GM18502 (cell line): ENCODE data around the gene PER2.
A peak's percentile ranks its signal among the peaks of the same experiment; 100 is the strongest.
"Not testable (repeated sequence)": the region's sequence is repeated elsewhere in the genome, so short reads cannot be mapped to it uniquely, and the experiment has no call there.

Source experiments
- ATAC-seq: cut with Tn5 transposase; IDR thresholded peaks from one replicate; pipeline ENCODE4 v1.9.1; 2021; ENCODE audit warnings: mild to moderate bottlenecking; ENCODE audit not compliant: unreplicated experiment, poor library complexity

The PER2 gene

DNA sequence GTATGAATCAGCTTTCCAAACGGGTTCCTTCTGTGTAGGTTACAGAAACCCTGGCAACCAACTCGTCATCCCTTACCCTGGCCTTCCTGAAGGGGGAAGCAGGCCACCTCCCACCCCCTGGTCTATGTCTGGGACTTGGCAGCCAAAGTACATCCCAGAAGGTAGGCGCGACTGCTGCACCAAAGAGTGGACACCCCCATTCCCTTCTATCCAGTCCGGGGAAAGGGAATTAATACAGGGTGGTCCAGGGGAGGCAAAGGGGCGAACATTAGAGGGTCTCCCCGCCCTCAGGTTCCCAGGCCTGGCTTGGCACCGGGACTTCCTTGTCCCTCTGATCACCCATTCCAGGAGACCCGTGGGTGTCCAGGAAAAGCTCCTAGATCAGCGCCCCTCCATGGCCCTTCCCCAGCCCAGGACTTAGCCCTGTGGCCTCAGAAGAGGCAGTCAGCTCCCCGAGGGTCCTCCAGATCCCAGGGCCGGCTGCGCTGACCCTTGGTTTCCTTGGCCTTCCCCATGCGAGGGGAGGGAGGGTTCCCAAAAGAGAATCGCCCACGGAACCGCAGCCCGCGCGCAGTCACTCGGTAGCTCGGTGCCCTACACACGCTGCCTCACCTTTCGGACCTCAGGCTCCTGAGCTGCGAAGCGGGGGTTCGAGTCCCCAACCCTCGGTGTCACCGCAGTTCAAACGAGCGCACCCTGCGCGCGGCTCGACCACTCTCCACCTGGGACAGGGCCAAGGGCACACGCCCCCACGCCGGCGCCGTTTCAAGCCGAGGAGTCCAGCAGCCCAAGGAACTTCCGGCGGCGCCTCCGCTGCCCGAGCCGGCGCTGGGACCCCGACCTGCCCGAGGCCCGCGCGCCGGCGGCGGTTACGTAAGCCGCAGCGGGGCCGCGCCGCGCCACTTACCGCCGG is at the start of gene PER2:
Gene PER2 (minus strand): TSS at position 874 of the 913 bp plus-strand sequence. CDS start 10,674 bp downstream, outside the sequence.
- ATAC-seq: peak; percentile 42

DNA sequence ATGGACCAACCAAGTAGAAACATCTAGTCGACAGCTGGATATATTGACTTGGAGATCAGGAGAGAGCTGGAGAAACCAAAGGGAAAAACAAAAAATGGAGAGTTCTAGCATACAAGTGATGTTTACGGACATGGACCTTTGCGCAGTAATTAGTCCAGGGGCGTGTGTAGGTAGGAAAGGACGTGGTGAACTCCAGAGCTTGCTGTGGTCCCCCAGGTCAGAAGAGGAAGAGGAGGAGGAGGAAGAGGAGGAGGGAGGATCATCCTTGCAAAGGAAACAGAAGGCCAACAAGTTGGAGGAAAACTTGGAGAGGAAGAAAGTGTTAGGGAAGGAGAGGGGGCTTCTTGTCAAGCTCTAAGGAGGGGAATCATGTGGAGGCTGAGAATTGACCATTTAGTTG is 49.4 kb upstream of the PER2 start:
- no peak for ATAC-seq

DNA sequence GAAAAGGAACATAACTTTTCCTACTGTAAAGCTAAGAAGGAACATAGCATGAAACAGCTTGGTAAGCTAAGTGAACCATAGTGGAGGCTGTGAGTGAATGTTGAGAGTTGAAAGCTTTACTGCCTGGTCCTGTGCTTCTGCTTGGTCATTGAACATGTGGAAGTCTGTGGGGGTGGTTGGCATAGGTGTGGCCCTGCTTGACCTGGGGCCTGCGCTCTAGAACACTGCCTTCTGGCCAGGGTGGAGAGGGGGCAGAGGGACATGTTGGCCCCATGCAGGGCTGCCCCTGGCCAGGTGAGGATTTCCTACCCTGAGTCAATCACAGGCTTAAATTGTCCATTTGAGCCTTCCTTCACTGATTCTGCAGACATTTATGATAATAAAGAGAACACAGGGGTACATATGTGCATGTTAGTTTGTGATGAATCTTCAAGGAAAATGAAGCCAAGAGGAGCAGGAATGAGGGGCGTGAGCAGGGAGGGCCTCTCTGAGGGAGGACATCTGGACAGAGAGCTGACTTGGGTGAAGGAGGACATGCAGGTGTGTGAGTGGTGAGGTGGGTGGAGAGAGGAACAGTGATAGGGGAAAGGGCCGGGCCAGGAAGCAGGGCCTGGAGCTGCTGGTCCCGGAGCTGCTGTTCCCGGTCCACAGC is 48.5 kb upstream of the PER2 start:
- no peak for ATAC-seq

DNA sequence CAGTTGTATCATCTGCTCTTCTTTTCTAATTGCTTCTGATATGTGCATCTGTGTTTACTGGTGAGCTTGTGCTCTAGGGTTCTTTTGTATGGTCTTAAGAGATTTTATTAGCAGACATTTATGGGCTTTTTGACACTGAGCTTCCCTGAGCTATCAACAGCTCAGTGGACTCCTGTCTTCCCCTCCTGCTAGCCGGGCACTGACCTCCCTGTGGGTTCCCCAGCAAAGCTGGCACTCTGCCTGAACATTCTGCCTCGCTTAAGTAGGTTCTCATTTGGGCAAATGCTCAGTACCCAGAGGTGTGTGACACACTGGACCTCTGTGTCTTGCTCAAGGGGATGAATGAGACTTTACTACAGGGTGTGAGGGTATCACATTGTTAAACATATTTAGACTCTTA is 47.7 kb upstream of the PER2 start:
- ATAC-seq: no peak

- not testable (repeated sequence) for ATAC-seq
Measured at GRCh38 chr2:238335591-238335990, 47.2 kb upstream of the PER2 start.

DNA sequence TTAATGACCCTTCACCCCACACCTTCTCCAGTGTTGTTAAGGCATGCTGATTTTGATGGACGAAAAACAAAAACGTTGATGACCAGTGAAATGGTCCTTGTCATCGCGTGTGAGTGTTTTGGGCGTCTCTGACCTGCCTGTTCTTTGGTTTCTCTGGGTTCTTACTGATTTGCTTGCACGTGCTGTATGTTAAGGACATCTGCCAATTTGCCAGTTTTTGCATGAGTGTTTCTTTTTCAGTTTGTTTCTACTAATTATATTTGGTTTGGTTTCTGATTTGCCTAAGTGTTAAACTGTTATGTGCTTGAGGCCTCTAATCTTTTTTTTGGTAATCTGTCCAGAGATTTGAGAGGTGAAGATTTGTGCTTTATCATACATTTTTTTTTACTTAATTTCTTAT is 46.5 kb upstream of the PER2 start:
- no peak for ATAC-seq

DNA sequence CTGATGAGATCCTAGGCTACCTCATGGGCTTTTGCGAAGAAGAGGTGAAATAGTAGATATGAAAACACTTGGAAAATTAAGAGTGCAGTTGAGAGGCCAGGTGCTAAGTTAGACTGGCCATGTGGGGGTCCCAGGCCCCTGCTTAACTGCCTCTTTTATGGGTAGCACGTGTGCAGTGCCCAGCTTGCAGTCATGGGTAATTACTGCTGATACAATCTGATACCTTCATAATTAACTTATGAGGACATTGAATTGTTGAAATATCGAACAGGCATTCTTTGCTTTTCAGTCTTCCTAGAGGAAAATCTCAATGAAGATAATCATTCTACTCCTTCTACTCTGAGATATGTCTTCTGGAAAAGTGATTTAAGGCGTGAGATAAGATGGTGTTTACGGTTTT is 43.5 kb upstream of the PER2 start:
- ATAC-seq: no peak

- no peak for ATAC-seq
Measured at GRCh38 chr2:238330391-238330790, 42.0 kb upstream of the PER2 start.

DNA sequence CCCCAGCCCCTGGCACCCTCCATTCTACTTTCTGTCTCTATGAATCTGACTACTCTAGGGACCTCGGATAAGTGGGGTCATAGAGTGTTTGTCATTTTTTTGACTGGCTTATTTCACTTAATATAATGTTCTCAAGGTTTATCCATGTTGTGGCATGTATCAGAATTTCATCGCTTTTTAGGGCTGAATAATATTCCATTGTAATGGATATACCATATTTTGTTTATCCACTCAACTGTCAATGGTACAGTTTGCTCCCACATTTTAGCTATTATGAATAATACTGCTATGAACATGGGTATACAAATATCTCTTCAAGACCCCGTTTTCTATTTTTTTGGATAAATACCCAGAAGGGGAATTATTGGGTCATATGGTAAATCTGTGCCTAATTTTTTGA is 39.3 kb upstream of the PER2 start:
- ATAC-seq: no peak

DNA sequence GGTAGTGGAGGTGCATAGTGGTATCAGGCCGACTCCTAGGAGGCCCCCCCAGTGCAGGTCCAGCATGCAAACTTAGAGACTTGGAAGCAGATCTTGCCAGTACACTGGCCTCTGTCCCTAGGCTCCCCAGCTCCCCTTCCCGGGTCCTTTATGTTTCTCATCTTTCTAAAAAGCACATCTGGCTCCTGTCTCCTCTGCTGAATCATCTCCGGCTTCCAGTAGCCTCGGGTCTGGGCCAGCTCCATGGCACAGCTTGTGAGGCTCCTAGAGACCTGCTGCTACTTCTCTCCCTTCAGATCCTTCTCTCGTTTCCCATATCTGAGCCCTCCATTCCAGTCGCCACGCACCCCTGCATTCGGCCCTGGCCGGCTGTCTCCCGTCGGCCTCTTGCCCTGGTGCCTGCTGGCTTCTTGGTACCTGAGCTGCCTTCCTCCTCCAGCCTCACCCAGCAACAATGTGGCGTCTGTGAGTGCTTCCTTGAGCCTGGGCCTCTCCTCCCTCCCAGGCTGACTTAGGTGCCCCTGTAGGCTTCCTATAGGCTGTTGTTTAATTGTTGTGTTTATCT is 38.5 kb upstream of the PER2 start:
- ATAC-seq: no peak

GRCh38 chr2:238325694-238326093 is 37.3 kb upstream of the PER2 start:
- no peak for ATAC-seq

- ATAC-seq: not testable (repeated sequence)
Measured at GRCh38 chr2:238324248-238324647, 35.8 kb upstream of the PER2 start.

- no peak for ATAC-seq
Measured at GRCh38 chr2:238322001-238322411, 33.6 kb upstream of the PER2 start.

DNA sequence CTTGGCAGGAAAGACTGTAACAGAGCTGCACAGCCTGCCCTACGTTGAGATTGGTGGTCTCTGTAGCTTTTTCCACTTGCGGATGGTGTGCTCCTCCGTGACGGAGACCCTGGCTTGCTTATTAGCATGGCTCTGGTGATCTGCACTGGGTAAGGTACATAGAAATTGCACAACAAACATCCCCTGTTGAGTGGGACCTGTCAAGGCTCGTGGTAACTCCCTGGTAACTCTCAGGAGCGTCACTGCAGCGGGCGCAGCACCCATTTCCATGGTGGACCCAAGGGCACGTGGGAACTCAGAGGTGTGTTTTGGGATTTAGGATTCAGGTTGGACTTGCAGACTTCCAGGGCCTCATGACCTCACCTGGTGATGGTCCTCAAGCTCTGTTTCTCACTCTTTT is 33.1 kb upstream of the PER2 start:
- ATAC-seq: no peak

DNA sequence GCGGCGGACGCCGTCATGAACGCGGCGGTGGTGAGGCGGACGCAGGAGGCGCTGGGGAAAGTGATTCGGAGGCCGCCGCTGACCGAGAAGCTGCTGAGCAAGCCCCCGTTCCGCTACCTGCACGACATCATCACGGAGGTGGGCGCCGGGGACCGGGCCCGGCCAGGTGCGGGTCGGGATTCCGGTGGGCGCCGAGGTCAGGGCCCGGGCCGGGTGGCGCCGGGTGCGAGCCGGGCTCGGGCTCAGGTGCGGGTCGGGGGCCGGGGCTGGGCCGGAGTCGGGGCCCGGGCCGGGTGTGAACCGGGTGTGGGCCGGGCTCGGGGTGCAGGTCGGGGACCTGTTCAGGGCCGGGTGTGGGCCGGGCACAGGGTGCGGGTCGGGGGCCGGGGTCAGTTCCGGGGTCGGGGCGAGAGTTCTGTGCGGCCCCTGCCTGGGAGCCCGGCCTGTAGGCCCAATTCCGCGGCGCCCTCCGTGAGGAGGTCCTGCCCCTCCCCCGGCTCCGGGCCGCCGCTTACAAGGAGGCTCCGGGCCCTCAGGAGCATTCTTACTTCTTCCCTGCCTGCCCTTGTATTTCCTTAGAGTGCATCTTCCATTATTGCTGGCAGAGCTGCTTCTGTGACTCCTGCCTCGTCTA is 32.4 kb upstream of the PER2 start:
- ATAC-seq: peak; percentile 40

DNA sequence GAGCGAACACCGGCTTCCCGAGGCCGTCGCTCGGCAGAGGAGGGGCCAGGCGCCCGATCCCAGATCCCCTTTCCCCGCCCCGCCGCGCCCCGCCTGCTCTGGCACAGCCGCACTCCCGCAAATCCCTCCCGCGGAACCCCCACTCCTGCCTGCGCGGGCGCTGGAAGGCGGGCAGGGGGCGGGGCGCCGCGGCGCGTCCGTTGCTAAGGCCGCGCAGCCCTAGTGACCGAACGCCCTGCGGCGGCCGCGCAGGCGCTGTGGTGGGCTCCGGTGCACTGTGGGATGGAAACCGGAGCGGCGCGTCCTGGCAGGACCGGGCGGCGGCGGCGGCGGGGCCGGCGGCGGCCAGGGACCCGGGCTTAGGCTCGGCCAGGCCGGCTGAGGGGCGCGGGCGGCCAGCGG is 31.8 kb upstream of the PER2 start, which contains the start of gene TRAF3IP1:
Gene TRAF3IP1 (plus strand): TSS at position 273 of the 402 bp plus-strand sequence. CDS start 145 bp downstream, outside the sequence.
- peak; percentile 93 for ATAC-seq

GRCh38 chr2:238315031-238315595 is 26.7 kb upstream of the PER2 start:
- no peak for ATAC-seq

- ATAC-seq: no peak
Measured at GRCh38 chr2:238314576-238314975, 26.2 kb upstream of the PER2 start.

- no peak for ATAC-seq
Measured at GRCh38 chr2:238313991-238314350, 25.6 kb upstream of the PER2 start.

- no peak for ATAC-seq
Measured at GRCh38 chr2:238313289-238313990, 25.0 kb upstream of the PER2 start.
